Measurements from ENCODE around the gene IREB2.
A peak's percentile ranks its signal among the peaks of the same experiment; 100 is the strongest.

DNA sequence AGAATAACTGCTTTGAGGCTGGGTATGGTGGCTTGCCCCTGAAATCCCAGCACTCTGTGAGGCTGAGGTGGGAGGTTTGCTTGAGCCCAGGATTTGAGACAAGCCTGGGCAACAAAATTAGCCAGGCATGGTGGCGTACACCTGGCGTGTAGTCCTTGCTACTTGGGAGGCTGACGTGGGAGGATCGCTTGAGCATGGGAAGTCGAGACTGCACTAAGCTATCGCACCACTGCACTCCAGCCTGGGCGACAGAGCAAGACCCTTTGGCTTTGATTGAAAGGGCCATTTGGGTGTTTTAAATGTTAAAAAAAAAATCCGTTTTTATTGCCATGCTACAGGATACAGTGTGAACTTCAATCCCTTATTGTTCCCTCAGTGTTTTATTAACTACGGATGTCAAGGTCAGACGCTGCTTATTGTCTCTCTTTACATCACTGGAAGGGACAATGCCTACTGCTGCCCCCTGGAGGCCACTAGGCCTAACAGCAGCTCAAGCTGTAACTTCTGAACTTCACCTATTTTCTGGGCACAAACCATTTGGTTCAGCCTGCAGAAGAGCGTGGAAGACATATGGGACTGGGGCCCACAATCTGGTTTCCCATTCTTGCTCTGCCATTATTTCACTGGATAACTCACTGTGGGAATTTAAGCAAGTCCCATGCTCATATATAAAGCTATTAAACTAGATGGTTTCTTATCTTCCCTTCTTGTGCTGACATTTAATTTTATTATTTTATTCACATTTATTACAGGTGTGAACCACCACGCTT lies 15.3 kb upstream of the IREB2 start:
- TF ChIP-seq, protein P1, sequence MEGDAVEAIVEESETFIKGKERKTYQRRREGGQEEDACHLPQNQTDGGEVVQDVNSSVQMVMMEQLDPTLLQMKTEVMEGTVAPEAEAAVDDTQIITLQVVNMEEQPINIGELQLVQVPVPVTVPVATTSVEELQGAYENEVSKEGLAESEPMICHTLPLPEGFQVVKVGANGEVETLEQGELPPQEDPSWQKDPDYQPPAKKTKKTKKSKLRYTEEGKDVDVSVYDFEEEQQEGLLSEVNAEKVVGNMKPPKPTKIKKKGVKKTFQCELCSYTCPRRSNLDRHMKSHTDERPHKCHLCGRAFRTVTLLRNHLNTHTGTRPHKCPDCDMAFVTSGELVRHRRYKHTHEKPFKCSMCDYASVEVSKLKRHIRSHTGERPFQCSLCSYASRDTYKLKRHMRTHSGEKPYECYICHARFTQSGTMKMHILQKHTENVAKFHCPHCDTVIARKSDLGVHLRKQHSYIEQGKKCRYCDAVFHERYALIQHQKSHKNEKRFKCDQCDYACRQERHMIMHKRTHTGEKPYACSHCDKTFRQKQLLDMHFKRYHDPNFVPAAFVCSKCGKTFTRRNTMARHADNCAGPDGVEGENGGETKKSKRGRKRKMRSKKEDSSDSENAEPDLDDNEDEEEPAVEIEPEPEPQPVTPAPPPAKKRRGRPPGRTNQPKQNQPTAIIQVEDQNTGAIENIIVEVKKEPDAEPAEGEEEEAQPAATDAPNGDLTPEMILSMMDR (IDR thresholded peaks at IDR 0.05) = peak; percentile 86 to 88 (median 87)
- TF ChIP-seq POLR2A (IDR thresholded peaks at IDR 0.05; ENCODE audit: low read depth) = no peak

Data from esophagus muscularis mucosa (tissue), 3 donors.